T-helper 2 cell (primary cell): Measurements from ENCODE around the gene ARHGEF17.
A peak's percentile ranks its signal among the peaks of the same experiment; 100 is the strongest.
"Not testable (repeated sequence)": the region's sequence is repeated elsewhere in the genome, so short reads cannot be mapped to it uniquely, and the experiment has no call there.

Experiments used
- DNase-seq, 5 experiments: peaks; one replicate each; pipeline versions ENCODE4 v3.0.0 to v3.0.0-alpha.2; 2012 to 2022
- total RNA-seq, 2 donors: gene quantifications; one replicate each; lab custom pipeline; 2026; lab: John Stamatoyannopoulos, UW

ARHGEF17 gene
- total RNA-seq, result 0.94 to 1.1 reads per million in 2 donors

DNA sequence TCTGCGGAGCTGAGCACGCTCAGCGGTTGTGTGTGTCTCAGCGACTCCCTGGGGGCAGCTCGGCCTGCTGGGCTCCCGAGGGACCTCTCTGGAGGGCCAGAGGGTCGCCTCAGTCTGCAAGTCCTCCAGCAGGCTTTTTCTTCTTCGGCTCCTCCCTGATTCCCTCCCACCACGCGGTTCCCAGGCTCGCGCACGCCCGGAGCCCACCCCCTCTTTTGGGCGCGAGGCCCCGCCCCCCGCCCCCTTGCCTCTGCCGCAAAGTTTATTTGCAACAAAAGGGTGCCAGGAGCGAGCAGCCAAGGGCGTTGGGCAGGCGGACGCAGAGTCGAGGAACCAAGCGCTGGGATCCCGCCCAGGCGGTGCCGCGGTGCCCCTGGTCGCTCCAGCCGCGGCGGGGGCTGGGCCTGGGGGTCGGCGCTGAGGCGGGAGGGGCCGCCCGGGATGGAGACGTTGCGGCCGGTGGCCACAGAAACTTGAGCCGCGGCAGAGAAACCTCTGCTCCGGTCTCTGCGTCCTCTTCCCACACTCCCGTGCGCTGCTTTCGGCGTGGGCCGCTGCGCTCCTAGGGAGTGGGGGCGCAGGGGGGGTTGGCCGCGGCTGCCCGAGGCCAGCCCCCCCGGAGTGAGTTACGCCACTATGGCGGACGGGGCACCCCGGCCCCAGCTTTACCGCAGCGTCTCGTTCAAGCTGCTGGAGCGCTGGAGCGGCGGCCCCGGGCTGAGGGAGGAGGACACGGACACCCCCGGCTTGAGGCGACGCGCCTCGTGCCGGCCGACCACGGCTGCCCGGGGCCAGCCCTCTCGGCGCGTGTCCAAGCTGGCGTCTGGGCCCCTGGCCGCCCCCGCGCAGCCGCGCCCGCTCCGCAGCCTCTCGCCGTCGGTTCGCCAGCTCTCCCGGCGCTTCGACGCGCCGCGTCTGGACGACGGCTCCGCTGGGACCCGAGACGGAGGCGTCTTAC, at the start of gene ARHGEF17:
TSS of gene ARHGEF17 (plus strand) at position 274 of the 958 bp plus-strand sequence. CDS start at position 637, 363 bp downstream.
- DNase-seq, result peak in 4 of 5 experiments; percentile 9 to 37 (median 24)

DNA sequence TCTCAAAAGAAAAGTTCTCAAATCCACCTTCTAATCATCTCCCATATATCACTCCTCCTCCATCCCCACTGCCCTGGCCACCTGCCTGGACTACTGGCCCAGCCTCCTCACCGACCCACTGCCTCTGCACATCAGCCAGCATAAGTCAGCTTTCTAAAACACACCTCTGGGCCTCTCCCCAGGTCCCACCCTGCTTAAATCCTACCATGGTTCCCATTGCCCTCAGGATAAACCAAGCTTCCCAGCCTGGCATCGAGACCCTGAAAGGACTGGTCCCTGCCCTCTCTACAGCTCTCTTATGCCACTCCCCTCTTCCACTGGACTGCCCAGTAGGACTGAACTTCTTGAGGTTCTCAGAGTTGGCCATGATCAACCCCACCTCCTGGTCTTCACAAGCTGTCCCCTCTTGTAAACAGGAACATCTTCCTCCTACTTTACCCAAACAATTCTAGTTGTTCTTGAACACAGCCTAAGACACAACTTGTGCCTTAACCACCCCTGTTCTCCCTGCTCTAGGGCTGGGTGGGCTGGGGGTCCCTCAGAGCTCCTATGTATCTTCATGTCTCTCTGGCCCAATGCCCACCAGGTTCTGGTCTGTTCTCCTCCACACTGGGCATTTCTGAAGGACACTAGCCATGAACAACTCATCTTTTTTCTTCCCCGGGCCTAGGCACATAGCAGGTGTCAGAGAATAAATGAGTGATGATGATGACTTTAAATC, 48.5 kb upstream of the ARHGEF17 start:
- no peak for DNase-seq

GRCh38 chr11:73260127-73260457, 48.0 kb upstream of the ARHGEF17 start:
- no peak for DNase-seq

DNA sequence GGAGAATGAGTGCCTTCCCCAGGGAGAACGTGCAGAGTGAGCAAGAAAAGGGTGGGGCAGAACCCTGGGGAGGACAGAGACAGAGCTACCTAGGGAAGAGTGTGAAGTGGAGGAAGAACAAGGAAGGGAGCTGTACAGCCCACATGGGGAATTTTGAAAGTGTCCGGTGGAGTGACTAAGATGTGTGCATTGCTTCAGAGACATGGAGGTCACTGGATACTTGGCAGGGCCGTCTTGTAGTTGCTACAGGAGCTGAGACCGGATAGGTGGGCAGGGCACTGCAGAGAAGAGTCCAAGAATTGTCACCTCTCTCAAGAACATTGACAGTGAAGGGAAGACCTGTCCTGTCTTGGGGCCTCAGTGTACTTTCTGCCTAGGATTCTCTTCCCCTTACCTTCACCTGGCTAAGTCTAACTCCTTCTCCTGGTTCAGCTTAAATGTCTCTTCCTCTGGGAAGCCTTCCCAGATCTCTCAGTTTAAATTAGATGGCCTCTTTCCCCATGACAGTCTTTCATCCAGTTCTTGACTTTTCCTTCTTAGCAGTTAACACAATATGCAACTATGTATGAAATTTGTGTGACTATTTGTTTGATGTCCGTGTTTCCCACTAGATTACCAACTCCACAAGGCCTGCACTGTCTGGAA, 45.1 kb upstream of the ARHGEF17 start:
- DNase-seq, result no peak

DNA sequence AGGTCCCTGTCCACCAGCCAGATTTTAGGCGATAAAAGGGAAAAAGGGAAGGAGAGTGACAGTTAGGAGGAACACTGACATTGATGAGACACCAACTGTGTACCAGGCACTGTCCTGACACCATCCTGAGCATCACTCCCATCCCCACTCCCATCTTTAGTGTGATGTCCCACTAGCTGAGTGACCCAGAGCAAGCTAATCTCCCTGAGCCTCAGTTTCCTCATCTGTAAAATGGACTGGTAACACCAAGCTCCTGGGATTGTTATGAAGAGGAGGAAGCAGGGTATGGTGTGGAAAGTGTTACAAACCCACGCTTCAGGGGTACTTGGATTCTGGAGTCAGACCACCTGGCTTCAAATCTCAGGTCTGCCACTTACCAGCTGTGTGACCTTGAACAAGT, 44.4 kb upstream of the ARHGEF17 start:
- no peak for DNase-seq

GRCh38 chr11:73265278-73265810, 42.7 kb upstream of the ARHGEF17 start:
- DNase-seq, result no peak

DNA sequence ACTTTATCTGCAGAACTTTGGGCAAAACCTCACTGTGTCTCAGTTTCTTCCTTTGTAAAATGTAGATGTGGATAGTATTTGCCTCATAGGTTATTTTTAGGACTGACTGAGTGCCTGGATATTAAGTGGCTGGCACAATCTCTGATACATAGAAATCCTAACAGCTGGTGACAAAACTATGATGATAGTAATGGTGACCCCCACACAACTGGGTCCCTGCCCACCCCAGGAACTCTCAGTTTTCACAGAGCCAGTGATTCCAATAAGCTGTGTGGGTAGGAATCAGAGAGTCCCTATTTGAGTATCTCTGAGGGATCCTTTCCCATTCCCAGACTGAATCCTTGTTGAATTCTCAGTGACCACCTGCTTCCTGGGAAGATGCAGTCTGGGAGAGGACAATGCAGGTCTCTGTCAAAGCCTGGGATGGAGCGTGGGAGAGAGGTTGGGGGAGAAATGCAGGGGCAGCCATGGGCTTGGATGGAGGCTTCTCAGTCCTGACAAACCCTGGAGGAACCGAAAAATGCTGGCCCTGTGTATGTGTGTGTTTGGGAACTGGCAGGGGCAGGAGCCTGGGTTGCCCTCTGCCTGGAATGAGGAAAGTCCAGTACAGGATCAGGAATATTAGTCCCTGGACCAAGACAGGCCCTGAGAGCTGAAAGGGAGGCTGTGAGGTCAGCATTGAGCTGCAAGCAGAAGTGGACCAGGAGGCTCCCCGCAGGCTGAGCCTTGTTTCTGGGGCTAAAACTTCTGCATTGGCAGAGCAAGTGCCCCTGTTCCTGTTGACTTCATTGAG, 42.0 kb upstream of the ARHGEF17 start:
- no peak for DNase-seq

GRCh38 chr11:73266646-73267020, 41.4 kb upstream of the ARHGEF17 start:
- DNase-seq, result no peak

DNA sequence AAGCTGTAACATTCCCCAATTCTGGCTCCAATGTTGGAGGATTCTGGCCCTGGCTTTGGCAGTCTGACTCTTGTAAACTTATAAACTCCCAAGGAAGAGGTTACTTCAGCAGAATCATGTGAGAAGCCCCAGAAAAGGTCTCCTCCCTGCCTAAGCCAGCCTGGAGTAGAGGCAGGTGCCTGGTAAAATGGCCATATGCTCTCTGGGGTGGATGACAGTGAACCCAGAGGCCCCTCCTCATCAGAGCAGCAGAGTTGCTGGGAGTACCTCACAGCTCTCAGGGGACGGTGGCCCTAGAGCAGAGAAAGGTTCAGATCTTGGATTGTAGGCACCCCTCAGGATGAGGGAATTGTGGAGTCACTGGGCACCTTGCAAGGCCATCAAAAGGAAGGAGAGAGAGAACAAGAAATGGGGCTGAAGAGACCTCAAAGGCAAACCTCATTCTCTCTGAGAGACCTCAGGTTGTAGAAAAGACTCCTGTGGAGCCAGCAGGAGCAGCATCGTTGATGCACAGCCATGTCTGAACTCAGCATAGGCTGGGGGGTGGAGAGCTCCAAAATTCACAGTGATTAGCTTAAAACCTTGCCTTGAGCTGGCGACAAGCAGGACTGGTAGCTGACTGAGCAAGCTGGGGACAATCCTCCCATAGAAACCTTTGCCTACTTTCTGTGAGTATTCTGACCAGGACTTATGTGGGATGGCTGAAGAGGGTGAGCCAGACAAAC, 40.8 kb upstream of the ARHGEF17 start:
- no peak for DNase-seq

DNA sequence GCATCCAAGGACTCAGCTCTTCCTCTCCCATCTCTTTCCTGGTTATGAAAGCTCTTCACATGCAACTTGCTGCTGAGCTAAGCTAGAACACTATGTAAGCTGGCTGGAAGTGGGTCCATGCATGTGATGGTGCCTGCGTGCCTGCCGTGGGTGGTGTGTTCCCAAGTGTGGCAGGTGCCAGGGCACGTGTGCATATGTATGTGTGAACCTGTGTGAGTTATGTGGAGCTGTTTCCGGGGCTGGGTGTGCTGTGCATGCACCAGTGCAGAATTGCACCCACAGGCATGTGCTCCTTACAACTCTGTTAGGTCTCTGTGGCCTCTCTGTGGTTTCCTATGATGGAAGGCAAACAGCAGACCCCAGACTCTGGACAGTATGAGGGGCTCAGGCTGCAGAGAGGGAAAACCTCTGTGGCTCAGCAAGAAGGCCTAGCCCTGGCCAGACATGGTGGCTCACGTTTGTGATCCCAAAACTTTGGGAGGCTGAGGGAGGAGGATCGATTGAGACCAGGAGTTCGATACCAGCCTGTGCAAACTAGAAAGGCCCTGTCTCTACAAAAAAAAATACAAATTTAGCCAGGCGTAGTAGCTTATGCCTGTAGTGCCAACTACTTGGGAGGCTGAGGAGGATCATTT, 40.1 kb upstream of the ARHGEF17 start:
- DNase-seq, result no peak

DNA sequence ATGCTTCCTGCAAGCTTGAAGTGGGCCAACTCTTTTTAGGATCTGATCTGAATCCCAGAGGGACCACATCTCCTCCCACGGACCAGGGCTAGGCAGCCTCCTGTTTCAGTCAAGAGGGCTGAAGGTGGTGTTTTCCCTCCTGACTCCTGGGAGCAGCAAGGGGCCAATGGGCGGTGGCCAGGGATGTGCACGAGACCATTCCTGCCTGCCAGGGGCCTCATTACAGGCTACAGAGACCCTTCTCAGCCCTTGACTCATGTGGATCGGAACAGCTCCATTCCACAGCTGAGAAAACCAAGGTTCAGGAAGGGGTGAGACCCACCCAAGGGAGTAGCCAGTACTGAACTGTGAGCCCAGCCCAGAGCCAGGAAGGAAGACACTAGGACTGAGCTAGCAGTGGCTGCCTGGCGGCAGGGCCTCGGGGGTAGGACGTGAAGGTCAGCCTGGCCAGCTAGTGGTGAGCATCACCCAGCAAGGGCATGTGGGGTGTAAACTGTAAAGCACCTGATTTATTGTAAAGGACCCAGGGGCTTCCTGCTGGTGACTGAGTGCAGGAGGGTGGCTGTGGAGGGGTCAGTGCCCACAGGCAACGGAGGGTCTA, 39.3 kb upstream of the ARHGEF17 start:
- DNase-seq, result no peak

GRCh38 chr11:73269459-73270015, 38.5 kb upstream of the ARHGEF17 start:
- no peak for DNase-seq

DNA sequence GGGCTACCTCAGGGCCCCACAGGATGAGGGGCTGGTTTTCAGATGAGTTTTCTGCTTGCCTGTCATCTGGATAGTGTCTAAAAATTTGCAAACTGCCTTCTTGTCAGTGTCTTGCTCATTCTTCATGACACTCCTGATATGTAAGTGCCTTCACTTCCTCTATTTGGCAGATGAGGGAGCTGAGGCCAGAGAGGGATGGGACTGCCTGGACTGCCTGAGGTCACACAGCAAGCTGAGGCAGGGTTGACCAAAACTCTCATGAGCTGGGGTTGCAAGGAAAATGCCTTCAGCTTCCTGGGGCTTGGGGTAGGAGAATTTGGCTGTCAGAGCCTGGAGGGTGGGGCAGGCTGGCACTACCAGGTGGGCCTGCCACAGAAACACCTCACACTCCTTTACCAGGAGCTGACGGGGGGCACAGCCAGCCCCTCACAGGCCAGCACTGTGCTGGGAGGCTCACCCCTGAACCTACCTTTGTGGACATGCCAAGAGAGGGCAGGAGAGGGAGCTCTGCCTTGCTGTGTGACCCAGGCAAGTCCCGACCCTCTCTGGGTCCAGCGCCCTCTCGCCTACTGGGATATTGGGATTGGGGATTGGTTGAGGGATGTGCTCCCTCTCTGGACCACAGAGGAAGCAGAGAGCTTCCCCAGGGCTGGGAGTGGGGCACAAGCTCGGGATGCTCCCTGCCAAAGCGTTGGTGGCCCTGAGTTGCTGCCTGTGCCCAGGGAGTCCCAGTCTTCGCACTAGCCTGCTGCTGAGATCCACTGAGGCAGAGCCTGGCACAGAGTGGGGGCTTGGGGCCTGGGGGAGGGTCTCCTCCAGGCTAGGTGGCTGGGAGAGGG, 37.8 kb upstream of the ARHGEF17 start:
- no peak for DNase-seq

DNA sequence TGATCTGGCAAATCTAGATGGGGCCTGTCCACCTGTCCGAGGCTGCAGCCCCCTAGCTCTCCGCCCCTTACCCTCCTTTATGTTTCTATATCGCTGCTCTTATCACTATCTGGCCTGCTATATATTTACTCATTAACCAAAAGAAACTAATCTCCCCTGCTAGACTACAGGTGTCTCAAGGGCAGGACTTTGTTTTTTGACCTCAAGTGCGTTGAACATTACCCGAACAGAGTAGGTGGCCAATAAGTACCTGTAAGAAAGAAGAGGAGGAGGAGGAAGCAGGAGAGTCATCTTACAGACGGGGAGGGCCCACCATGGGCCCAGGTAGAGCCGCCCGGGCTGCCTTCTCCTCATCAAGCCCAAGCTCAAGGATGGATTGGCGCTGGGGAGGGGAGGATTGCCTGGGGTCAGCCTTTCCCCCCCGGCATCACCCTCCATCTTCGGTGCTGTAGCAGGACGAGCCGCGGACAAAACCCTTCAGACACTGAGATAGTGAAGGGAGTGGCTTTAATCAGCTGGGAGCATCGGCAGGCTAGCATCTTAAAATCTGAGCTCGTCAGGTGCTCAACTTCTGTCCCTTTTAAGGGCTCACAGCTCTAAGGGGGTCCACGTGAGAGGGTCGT, 37.1 kb upstream of the ARHGEF17 start:
- DNase-seq, result no peak

DNA sequence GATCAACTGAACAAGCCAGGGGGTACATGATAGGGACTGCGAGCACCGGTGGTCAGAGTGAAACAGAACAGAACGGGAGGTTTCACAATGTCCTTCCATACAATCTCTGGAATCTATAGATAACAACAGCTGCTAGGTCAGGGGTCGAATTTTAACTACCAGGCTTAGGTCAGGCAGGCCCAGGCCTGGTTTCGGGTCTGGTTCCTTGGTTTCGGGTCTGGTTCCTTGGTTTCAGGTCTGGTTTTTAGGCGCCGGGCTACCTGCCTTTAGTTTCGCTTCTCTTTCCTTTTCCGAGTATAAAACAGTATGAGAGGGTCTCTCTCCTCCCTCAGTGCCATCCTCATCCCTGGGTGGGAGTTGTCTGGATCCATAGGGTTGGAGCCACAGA, 36.6 kb upstream of the ARHGEF17 start:
- DNase-seq, result not testable (repeated sequence)

- DNase-seq, result no peak
Observed at GRCh38 chr11:73271936-73272679, 36.0 kb upstream of the ARHGEF17 start, which contains the start of gene P2RY6. Gene P2RY6, plus strand, starts transcription at chr11:73272338. Its CDS starts 24,181 bp downstream, at chr11:73296519.

- no peak for DNase-seq
Observed at GRCh38 chr11:73272680-73273038, 35.4 kb upstream of the ARHGEF17 start.
